ENCODE data around the gene MED23.

DNA sequence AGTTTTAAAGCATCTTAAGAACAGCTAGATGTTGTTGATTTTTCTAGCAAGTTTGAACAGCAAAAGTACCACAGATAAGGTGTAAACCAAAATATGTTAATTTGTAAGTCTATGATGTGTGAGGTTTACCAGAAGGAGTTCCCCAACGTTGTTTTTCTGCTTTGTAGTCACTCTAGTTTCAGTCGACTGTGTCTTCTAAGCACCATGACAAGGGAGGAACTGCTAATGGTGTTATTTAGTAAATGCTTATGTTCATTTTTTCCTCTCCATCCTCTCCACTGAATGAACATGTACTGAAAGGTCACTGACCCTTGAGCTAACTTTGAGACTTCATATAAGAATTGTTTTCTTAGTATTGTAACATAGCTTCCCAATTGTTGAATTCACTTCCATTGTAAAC is 12.1 kb upstream of the MED23 start:
- TF ChIP-seq POLR2A (IDR thresholded peaks at IDR 0.05) (no peak), POLR2AphosphoS5 (IDR thresholded peaks at IDR 0.05; ENCODE audit: insufficient read depth in 1 of 2, low read depth in 1 of 2) (no peak)
- TF ChIP-seq, protein P1, sequence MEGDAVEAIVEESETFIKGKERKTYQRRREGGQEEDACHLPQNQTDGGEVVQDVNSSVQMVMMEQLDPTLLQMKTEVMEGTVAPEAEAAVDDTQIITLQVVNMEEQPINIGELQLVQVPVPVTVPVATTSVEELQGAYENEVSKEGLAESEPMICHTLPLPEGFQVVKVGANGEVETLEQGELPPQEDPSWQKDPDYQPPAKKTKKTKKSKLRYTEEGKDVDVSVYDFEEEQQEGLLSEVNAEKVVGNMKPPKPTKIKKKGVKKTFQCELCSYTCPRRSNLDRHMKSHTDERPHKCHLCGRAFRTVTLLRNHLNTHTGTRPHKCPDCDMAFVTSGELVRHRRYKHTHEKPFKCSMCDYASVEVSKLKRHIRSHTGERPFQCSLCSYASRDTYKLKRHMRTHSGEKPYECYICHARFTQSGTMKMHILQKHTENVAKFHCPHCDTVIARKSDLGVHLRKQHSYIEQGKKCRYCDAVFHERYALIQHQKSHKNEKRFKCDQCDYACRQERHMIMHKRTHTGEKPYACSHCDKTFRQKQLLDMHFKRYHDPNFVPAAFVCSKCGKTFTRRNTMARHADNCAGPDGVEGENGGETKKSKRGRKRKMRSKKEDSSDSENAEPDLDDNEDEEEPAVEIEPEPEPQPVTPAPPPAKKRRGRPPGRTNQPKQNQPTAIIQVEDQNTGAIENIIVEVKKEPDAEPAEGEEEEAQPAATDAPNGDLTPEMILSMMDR (IDR thresholded peaks at IDR 0.05): no peak
